EL (cell line): ENCODE measurements around the gene SAE1.
A peak's percentile ranks its signal among the peaks of the same experiment; 100 is the strongest.
"Not testable (repeated sequence)": the region's sequence is repeated elsewhere in the genome, so short reads cannot be mapped to it uniquely, and the experiment has no call there.

Experiments
- DNase-seq: peaks from one replicate; pipeline ENCODE4 v3.0.0-alpha.2; 2016

The SAE1 gene

DNA sequence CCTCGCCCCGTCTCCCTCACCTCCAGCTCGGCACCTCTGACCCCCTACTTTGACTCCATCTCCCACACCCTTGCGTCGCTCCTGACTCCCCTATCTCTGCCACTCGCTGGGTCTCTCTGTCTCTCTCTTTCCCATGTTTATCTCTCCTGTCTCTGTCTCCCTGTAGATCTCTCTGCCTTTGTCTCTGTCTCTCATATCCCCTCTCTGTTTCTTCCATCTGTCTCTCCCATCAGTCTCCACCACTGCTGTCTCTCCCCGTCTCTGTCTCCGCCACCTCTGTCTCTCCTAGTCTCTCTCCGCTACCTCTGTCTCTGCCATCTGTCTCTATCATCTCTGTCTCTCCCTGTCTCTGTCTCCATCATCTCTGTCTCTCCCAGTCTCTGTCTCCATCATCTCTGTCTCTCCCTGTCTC lies 112.7 kb downstream of the SAE1 start:
- no peak for DNase-seq

DNA sequence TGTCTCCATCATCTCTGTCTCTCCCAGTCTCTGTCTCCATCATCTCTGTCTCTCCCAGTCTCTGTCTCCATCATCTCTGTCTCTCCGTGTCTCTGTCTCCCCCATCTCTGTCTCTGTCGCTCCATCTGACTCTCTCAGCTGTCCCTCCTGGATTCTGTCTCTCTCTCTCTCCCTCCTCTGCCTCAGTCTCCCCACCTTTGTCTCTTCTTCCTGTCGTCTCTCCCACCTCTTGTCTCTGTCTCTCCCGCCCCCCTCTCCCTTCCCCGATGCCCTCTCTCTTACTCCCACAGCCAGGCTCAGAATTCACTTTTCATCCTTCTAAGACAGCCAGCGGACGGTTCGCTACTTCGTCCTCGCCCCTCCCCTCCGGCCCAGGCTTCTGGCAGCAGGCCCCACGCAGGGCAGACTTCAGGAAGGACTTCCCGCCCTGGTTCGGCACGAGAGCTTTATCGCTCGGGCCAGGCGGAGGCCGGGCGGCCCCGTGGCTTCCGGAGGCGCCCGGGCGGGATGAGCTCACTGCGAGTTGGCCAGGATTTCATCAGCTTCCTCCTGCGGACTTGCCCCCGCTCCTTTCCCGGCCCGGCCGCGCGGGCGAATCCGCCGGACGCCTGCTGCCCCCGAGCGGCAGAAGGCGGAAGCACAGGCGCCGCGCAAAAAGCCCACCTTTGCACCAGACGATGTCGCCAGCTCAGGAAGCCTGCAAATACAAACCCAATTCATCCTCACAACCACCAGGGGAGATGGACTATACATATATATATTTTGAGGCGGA lies 113.3 kb downstream of the SAE1 start:
- peak; percentile 98 for DNase-seq

DNA sequence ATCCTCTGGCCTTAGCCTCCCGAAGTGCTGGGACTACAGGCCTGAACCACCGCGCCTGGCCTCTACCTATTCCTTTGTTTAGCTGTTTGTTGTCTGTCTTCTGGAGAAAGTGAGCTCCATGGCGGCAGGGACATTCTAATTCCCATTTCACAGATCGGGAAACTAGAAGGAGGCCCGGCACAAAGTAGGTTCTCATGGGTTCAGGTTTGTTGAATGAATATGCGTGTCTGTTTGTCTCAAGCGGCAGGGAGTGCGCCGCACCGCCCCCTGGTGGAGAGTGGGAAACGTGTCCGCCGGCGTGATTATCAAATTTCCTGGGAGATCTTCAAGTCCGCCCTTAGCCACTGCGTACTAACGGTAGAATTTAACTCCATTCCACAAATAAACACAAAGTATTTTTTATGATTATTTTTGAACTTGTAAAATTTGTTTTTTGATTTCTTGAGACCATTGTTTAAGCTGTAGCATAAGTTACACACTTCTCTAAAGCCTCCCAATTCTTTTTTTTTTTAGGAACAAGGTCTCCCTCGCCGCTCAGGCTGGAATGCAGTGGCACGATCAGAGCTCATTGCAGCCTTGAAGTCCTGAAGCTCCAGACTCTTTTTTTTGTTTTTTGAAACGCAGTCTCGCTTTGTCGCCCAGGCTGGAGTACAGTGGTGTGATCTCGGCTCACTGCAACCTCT lies 116.8 kb downstream of the SAE1 start:
- peak; percentile 75 for DNase-seq

DNA sequence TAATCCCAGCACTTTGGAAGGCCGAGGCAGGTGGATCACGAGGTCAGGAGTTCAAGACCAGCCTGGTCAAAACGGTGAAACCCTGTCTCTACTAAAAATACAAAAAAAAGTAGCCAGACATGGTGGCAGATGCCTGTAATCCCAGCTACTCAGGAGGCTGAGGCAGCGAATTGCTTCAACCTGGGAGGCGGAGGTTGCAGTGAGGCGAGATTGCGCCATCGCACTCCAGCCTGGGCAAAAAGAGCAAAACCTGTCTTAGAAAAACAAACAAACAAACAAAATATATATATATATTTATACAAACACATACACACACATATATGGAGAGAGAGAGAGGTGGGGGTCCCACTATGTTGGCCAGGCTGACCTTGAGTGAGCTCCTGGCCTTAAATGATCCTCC lies 122.4 kb downstream of the SAE1 start:
- DNase-seq = not testable (repeated sequence)

DNA sequence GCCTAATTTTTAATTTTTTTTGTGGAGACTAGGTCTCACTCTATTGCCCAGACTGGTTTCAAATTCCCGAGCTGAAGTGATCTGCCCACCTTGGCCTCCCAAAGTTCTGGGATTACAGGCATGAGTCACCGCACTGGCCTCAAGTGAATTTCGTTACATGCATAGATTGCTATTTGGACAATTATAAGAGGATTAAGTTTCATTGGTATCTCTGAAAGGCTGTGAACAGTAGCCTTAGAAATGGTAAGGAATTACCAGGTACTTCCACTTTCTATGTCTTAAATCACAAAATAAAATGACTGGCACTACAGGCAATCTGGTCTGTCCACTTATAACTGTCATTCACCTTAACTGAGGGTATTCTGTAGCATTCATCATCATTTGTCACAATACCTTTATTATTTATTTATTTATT lies 122.8 kb downstream of the SAE1 start:
- DNase-seq = peak; percentile 93

DNA sequence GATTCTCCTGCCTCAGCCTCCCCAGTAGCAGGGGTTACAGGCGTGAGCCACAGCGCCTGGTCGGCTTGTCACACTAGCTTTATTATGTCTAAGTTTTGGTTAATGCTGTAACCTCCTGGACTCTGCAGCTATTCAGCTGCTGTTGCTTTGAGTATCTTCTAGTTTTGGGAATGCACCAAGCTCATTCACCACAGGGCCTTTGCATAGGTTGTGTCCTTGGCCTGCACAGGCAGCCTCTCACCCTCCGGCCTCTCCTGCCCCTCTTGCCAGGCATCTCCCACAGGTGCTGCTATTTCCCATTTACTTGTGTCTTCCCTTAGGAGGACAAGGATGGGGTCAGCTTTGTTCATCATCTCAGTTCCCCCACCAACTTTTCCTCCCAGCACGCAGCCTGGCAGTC lies 123.3 kb downstream of the SAE1 start:
- no peak for DNase-seq

DNA sequence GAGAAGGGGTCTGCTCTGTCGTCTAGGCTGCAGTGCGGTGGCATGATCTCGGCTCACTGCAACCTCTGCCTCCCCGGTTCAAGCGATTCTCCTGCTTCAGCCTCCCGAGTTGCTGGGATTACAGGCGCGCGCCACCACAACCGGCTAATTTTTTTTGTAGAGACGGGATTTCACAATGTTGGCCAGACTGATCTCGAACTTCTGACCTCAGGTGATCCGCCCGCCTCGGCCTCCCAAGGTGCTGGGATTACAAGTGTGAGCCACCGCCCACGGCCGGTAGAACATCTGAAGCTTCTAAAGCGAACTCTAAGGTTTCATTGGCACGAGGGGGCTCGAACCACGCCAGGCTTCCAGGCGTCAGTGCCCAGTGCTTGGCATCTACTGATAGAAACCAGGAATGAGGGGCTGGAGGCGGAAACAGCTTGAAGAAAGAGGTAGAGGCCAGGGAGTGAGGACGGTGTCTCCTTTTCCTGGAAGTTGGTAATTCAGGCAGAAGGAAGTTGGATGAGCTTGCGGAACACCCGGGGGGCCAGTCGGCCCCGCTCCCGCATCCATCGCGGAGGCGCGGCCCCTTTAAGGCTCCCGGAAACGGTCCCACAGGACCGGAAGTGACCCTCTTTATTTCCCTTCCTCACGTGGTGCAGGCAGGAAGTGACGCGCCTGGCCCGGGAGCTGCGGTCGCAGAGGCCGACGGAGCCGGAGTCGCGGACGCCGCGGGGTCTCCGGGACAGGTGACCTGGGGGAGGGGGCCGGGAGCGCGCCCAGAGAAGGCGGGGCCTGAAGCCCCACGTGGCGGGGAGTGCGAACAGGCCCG lies 125.5 kb downstream of the SAE1 start, which contains the start of gene CCDC9:
Gene CCDC9, plus strand, starts transcription at position 647 of the 814 bp plus-strand sequence. CDS start 1,876 bp downstream, outside the sequence.
- peak; percentile 96 for DNase-seq

DNA sequence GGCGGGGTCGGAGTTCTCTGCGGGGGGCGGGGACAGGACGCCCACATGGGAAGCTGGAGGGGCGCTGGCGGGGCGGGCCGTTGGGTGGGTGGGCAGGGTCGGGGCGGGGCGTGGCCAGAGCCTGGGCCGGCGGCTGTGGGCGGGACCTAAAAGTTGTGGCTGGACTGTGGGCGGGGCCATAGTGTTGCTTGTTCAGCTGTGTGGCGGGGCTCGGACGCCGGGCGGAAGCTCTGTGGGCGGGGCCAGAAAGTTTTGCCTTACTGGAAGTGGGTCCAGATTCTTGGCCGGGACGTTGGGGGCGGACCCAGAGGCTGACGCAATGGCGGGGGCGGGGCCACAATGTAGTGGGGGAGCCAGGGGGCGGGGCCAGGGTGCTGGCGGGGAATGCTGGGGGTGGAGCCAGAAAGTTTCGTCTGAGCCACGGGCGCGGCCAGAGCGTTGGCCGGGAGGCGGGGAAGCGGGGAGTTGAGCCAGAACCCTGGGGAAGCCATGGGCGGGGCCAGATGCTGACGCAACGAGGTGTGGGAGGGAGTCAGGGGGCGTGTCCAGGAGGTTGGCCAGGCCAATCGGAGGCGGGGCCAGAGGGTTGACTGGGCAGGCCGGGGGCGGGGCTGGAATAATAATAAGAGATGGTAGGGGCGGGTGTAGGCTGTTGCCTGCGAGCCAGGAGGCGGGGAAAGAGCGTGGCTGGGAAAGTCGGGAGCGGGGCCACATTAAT lies 126.2 kb downstream of the SAE1 start:
- DNase-seq = peak; percentile 99

DNA sequence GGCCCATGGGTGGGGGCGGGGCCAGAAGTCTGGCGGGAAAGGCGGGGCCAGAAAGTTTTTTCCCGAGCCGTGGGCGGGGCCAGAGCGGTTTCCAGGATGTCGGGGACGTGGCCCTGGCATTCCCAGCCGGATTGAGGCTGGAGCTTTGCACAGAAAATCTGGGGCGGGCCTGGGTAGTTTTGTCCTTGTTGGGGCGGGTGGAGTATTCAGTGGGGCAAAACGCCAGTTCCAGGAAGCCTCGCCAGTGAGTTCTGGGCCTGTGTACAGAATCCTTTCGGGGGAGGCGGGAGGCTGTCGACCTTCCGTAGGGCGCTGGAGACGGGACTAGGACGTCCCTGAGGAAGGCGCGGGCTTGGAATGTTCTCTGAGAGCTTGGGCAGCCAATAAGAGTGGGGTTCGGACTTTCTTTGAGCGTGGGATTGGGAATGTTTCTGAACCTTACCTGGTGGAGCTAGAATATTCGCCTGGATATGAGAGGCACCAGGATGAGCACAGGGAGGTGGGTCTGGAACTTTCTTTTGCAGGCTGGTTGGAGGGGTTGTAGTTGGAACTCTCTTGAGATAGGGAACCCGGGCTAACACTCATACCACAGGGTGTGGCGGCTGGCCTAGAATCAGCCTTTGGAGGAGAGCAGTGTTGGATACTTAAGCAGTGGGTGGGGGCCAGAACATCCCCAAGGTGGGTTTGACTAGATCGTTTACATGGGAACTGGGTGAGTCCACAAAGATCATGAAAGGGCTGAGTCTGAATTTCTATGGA lies 127.0 kb downstream of the SAE1 start:
- no peak for DNase-seq

DNA sequence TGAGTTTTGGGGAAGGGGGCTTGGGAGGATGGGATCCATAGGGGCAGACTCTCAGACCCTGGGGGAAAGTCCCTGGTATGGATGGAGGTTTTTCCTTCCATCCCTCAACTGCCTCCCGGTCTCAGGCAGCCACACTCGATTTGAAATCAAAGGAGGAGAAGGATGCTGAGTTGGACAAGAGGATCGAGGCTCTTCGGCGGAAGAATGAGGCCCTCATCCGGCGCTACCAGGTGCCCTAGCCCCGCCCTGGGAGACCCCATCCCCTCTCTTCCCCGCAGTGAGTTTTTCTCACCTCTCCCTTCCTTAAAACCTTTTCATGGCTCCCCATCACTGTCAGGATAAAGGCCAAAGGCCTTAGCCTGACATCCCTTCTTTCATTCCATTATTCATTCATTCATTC lies 127.8 kb downstream of the SAE1 start:
- no peak for DNase-seq

DNA sequence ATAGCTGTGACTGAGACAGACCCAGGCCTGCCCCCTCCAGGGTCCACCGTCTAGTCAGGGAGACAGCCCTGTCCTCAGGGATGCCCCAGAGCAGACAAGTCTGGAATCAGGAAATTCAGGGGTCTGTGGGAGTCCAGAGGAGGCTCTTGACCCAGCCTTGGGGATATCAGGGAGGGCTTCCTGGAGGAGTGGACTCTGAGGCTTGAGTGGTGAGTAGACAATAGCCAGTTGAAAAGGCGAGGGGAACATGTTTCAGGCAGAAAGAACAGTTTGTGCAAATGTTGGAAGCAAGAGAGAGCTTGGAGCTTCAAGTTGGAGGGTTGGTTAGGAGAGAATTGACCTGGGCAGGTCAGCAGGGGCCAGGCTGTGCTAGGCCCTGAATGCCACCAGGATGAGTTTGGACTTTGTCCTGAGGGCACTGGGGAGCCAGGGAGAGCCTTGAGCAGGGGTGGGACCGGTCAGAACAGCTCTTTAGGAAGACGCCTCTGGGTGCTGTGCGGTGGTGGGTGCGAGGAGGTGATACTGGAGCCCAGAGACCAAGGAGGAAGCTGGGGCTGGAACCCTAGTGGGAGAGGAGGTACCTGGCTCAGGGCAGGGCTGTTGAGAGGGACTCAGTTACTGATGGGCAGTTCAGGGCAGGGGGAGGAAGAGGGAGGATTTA lies 128.4 kb downstream of the SAE1 start:
- no peak for DNase-seq
